HepG2 (cell line): Measurements from ENCODE around the gene PREX1. TPM values are rescaled to one million over a fixed set of nuclear protein-coding genes. Genes with fewer than 3 reads are reported as not detected.
A peak's percentile ranks its signal among the peaks of the same experiment; 100 is the strongest.

Experiments used
- ATAC-seq: fragments of 200-7000 bp; cut with Tn5 transposase; 3 replicates; pipeline ENCODE4 v1.9.1; 2020; ENCODE audit warnings: mild to moderate bottlenecking, moderate library complexity
- BruUV-seq: library from RNA; stranded (reverse); fragments of 400-500 nt; replicated peaks from 2 replicates; lab custom pipeline; 2021; lab: Mats Ljungman, UMichigan
- CTCF ChIA-PET: fragments of 300-600 bp; formaldehyde crosslinking; extraction: SDS; loops from one replicate; lab custom pipeline; 2021; ENCODE audit warnings: low total read pairs, inconsistent platforms, low intra/inter-chr PET ratio; lab: Yijun Ruan, JAX
- POLR2A ChIA-PET: fragments of 350-600 bp; sonication (Branson Sonifier 250); formaldehyde crosslinking; loops from one replicate; lab custom pipeline; 2020; ENCODE audit warnings: antibody characterized with exemption, inconsistent platforms; lab: Yijun Ruan, JAX
- DNase-seq: peaks from one replicate; pipeline ENCODE4 v3.0.0-alpha.2; 2015; ENCODE audit warnings: low spot score
- FAIRE-seq: peaks from 3 replicates; lab custom pipeline; 2011; peaks lifted over from hg19 to GRCh38; lab: Jason Lieb, UNC
- H2AFZ ChIP-seq: one replicate; pipeline ENCODE4 v1.6.1; 2011; ENCODE audit warnings: low read length, inconsistent platforms
- H3K27ac ChIP-seq: fragments of 300-600 bp; 3 replicates; pipeline ENCODE4 v1.8.0; 2011; ENCODE audit warnings: mixed run types, mild to moderate bottlenecking, mixed read lengths, low read length, inconsistent platforms; ENCODE audit not compliant: insufficient read depth; ENCODE audit errors: extremely low read length
- H3K27me3 ChIP-seq, 2 experiments: fragments of 200-600 bp in 1 of 2; 2 replicates in 1 of 2; 3 replicates in 1 of 2; pipeline versions ENCODE4 v1.6.0 to v1.8.0; 2011; ENCODE audit warnings: low read length in 2 of 2, mild to moderate bottlenecking in 2 of 2, moderate library complexity in 2 of 2, inconsistent platforms in 1 of 2; ENCODE audit not compliant: insufficient read depth in 2 of 2, control insufficient read depth in 1 of 2
- H3K36me3 ChIP-seq, 2 experiments: fragments of 200-600 bp in 1 of 2; replicated peaks in 1 of 2; 2 replicates in 1 of 2; 3 replicates in 1 of 2; pipeline versions ENCODE4 v1.5.1 to v1.8.0; 2011; ENCODE audit warnings: low read length in 2 of 2, inconsistent platforms in 1 of 2; ENCODE audit not compliant: insufficient read depth in 2 of 2, control insufficient read depth in 1 of 2
- H3K4me1 ChIP-seq: 2 replicates; pipeline ENCODE4 v1.5.1; 2012; ENCODE audit warnings: low read length, inconsistent platforms; ENCODE audit not compliant: insufficient read depth
- H3K4me2 ChIP-seq: 2 replicates; pipeline ENCODE4 v1.6.0; 2011; ENCODE audit warnings: low read depth, low read length, inconsistent platforms
- H3K4me3 ChIP-seq, 3 experiments: fragments of 200-600 bp in 1 of 3; sonication (generic), shearing (Covaris generic) in 1 of 3; replicated peaks in 1 of 3; 2 replicates each; pipeline ENCODE4 v1.5.1; 2011 to 2016; ENCODE audit warnings: low read length in 3 of 3, inconsistent platforms in 2 of 3, low read depth in 2 of 3, mild to moderate bottlenecking in 2 of 3, control low read depth in 1 of 3, mixed read lengths in 1 of 3; ENCODE audit not compliant: insufficient read depth in 1 of 3
- H3K79me2 ChIP-seq: one replicate; pipeline ENCODE4 v1.6.1; 2011; ENCODE audit warnings: low read length, inconsistent platforms; ENCODE audit not compliant: insufficient read depth
- H3K9ac ChIP-seq: 2 replicates; pipeline ENCODE4 v1.6.0; 2011; ENCODE audit warnings: mild to moderate bottlenecking, low read depth, low read length, inconsistent platforms; ENCODE audit not compliant: insufficient read depth
- H3K9me3 ChIP-seq: 2 replicates; pipeline ENCODE4 v1.5.1; 2012; ENCODE audit warnings: mild to moderate bottlenecking, low read length
- H4K20me1 ChIP-seq: 2 replicates; pipeline ENCODE4 v1.6.0; 2011; ENCODE audit warnings: inconsistent platforms, mild to moderate bottlenecking, low read length, moderate library complexity; ENCODE audit not compliant: insufficient read depth
- FOXA1 ChIP-seq, 2 experiments: fragments of 450-650 bp in 1 of 2; sonication (generic) in 1 of 2; formaldehyde crosslinking in 1 of 2; IDR thresholded peaks; 2 replicates each; pipeline versions ENCODE4 v1.4.0 to v1.6.1; 2016 to 2020; ENCODE audit warnings: missing genetic modification reagents in 1 of 2
- MAFF ChIP-seq: IDR thresholded peaks from 2 replicates; pipeline ENCODE4 v1.6.1; 2011; ENCODE audit warnings: low read depth, low read length, improper control_type of control experiment
- NCOR1 ChIP-seq: fragments of 200-600 bp; sonication (generic); IDR thresholded peaks from 2 replicates; pipeline ENCODE4 v1.7.0; 2017; ENCODE audit warnings: antibody characterized with exemption, low read length, borderline replicate concordance
- SMARCC2 ChIP-seq: fragments of 450-650 bp; IDR thresholded peaks from 2 replicates; pipeline ENCODE4 v1.6.1; 2017; ENCODE audit warnings: antibody characterized with exemption, mild to moderate bottlenecking
- TCF12 ChIP-seq, 2 experiments: fragments of 450-650 bp in 1 of 2; sonication (generic) in 1 of 2; formaldehyde crosslinking in 1 of 2; IDR thresholded peaks; 2 replicates each; pipeline versions ENCODE4 v1.6.1 to v1.8.0; 2017 to 2022; ENCODE audit warnings: antibody characterized with exemption in 1 of 2, mild to moderate bottlenecking in 1 of 2, missing genetic modification reagents in 1 of 2, moderate library complexity in 1 of 2
- YY1 ChIP-seq: IDR thresholded peaks from 2 replicates; pipeline ENCODE4 v1.6.1; 2011; ENCODE audit warnings: low read length, low read depth, moderate library complexity, mild to moderate bottlenecking; ENCODE audit not compliant: insufficient read depth, insufficient replicate concordance
- ZNF383 ChIP-seq: sonication (generic); formaldehyde crosslinking; IDR thresholded peaks from 2 replicates; pipeline ENCODE4 v1.4.0; 2020; ENCODE audit warnings: missing genetic modification reagents, mild to moderate bottlenecking, borderline replicate concordance
- ZNF816 ChIP-seq: sonication (generic); formaldehyde crosslinking; IDR thresholded peaks from 2 replicates; pipeline ENCODE4 v1.8.0; 2022; ENCODE audit warnings: missing genetic modification reagents, mild to moderate bottlenecking, borderline replicate concordance
- WGBS: methylation state at CpG from one replicate; pipeline ENCODE4 v1.1.6; 2017; ENCODE audit warnings: low lambda C conversion rate; 5-methylcytosine and 5-hydroxymethylcytosine counted together
- in situ Hi-C: cut with HindIII; loops from 2 replicates; pipeline ENCODE4 v1.10.0; 2017; ENCODE audit warnings: low pct_unique_long_range_greater_than_20kb; ENCODE audit not compliant: extremely low pct_ligation_motif_present
- intact Hi-C: fragments of 100-400 bp; cut with micrococcal nuclease; formaldehyde crosslinking; loops from one replicate; pipeline ENCODE4 v1.10.0; 2022; ENCODE audit not compliant: unreplicated experiment
- polyA plus RNA-seq, 8 experiments: library from polyadenylated mRNA; depleted of rRNA in 3 of 8; stranded (reverse) in 7 of 8; unstranded in 1 of 8; fragments of >200 nt; fragmentation: Illumina TruSeq in 4 of 8; extraction: Trizol in 4 of 8; gene quantifications; 2 replicates each; pipeline versions ENCODE4 v1.2.1 to v1.2.3, GENCODE V29; 2011 to 2016; ENCODE audit warnings: low read depth in 4 of 8, missing spikeins in 1 of 8, mixed read lengths in 1 of 8; ENCODE audit not compliant: insufficient read depth in 1 of 8
- total RNA-seq, 5 experiments: library from RNA; depleted of rRNA; stranded (reverse); fragments of >200 nt; fragmentation: Illumina TruSeq; extraction: Trizol; gene quantifications; 2 replicates each; pipeline ENCODE4 v1.2.3, GENCODE V29; 2016; ENCODE audit warnings: low read depth in 1 of 5
- TF ChIP-seq, protein P1 (sequence below): sonication (generic); formaldehyde crosslinking; IDR thresholded peaks from 2 replicates; pipeline ENCODE4 v1.4.0; 2020; ENCODE audit warnings: missing genetic modification reagents, borderline replicate concordance
- TF ChIP-seq, protein P2 (sequence below): sonication (generic); formaldehyde crosslinking; IDR thresholded peaks from 2 replicates; pipeline ENCODE4 v1.4.0; 2020; ENCODE audit warnings: low read depth, missing genetic modification reagents

PREX1 gene
- total and polyA plus RNA-seq, 2 of the 13 experiments (the other 11 are each of a cell fraction or from before 2014, with no cell fraction given), result 0.02 to 0.04 TPM

DNA sequence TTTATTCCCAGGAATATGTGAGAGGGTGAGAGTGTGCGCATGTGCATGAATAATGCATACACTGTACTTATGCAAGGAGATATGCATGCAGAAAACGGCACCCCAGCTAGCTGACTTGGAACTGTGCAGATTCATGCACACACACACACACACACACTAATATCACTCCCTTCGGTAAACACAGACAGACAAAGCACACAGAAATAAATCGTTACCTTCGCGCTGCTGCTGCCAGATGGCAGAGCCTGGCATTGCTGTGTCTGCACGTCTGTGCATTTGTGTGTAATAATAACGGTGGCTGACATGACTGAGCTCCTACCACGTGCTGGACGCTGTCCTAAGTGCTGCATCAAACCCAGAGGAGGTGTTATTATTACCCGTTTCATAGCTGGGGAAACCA lies 36.8 kb downstream of the PREX1 start:
- Histone ChIP-seq H3K9me3 (no peaks in the 10 kb centered on the region), H3K9ac (no peak overlapping the region), H3K27me3 (peaks cover 6 to 44% of the 10 kb centered on the region in 2 experiments), H3K79me2 (no peaks in the 10 kb centered on the region), H2AFZ (no peak overlapping the region), H3K4me2 (no peak overlapping the region), H3K36me3 (no peaks in the 10 kb centered on the region), H3K27ac (no peak overlapping the region), H3K4me1 (no peaks in the 10 kb centered on the region), H3K4me3 (no peak overlapping the region), H4K20me1 (no peaks in the 10 kb centered on the region)
- TF ChIP-seq ZNF816 (CRISPR knock-in tag) (no peak), TCF12 (IDR thresholded peaks at IDR 0.05) (no peak), TCF12 (CRISPR knock-in tag; IDR thresholded peaks at IDR 0.05) (no peak), MAFF (no peak), FOXA1 (IDR thresholded peaks at IDR 0.05) (no peak), FOXA1 (CRISPR knock-in tag; IDR thresholded peaks at IDR 0.05) (peak; percentile 48)
- FAIRE-seq (peak; percentile 59), DNase-seq (no peak), ATAC-seq (peak; percentile 34; the same call in 2 of the 3 replicates)
- in situ Hi-C loops, result no loop called here
- no TSS peak for BruUV-seq
- CTCF ChIA-PET, result no interaction called here
- 12% methylated on average over 11 of the region's 11 CpGs for WGBS
- POLR2A ChIA-PET, result no interaction called here
- intact Hi-C loops, result no loop called here

DNA sequence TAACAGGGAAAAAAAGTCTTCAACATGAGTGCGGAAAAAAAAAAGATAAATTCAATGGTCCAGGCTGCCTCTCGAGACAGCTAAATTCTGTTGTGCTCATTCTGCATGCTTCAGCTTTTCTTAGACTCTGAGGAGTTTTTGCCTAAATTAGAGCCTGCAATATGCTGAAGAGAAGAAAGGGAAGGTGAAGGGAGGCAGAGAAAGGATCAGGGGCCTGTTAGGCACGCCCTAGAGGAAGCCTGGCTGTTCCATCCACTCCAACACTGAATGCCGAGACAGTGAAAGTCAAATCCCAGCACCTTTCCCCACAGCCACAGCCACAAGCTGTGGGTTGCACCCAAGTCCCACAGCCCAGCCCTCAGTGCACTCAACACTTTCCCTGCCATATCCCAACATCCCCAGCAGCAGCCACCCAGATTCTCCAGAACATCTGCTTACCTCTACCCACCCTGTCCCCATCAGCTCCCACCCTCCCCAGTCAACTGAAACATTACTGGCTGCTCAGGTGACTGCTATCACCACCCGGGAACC lies 37.3 kb downstream of the PREX1 start:
- peaks cover 6 to 48% of the 10 kb centered on the region in 2 experiments for H3K27me3 ChIP-seq
- H3K9ac ChIP-seq, result no peak overlapping the region
- no peaks in the 10 kb centered on the region for H3K4me1 ChIP-seq
- H3K36me3 ChIP-seq, result no peaks in the 10 kb centered on the region
- H3K4me2 ChIP-seq, result no peak overlapping the region
- intact Hi-C loops (no loop called here), in situ Hi-C loops (no loop called here)
- no peaks in the 10 kb centered on the region for H3K79me2 ChIP-seq
- BruUV-seq, result no TSS peak
- ChIA-PET CTCF (no interaction called here), POLR2A (no interaction called here)
- no peak overlapping the region for H3K4me3 ChIP-seq
- FAIRE-seq, result no peak
- TF ChIP-seq, protein P1, sequence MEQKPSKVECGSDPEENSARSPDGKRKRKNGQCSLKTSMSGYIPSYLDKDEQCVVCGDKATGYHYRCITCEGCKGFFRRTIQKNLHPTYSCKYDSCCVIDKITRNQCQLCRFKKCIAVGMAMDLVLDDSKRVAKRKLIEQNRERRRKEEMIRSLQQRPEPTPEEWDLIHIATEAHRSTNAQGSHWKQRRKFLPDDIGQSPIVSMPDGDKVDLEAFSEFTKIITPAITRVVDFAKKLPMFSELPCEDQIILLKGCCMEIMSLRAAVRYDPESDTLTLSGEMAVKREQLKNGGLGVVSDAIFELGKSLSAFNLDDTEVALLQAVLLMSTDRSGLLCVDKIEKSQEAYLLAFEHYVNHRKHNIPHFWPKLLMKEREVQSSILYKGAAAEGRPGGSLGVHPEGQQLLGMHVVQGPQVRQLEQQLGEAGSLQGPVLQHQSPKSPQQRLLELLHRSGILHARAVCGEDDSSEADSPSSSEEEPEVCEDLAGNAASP (CRISPR knock-in tag), result no peak
- TF ChIP-seq SMARCC2 (no peak), YY1 (no peak), NCOR1 (no peak), ZNF383 (CRISPR knock-in tag) (no peak)
- TF ChIP-seq, protein P2, sequence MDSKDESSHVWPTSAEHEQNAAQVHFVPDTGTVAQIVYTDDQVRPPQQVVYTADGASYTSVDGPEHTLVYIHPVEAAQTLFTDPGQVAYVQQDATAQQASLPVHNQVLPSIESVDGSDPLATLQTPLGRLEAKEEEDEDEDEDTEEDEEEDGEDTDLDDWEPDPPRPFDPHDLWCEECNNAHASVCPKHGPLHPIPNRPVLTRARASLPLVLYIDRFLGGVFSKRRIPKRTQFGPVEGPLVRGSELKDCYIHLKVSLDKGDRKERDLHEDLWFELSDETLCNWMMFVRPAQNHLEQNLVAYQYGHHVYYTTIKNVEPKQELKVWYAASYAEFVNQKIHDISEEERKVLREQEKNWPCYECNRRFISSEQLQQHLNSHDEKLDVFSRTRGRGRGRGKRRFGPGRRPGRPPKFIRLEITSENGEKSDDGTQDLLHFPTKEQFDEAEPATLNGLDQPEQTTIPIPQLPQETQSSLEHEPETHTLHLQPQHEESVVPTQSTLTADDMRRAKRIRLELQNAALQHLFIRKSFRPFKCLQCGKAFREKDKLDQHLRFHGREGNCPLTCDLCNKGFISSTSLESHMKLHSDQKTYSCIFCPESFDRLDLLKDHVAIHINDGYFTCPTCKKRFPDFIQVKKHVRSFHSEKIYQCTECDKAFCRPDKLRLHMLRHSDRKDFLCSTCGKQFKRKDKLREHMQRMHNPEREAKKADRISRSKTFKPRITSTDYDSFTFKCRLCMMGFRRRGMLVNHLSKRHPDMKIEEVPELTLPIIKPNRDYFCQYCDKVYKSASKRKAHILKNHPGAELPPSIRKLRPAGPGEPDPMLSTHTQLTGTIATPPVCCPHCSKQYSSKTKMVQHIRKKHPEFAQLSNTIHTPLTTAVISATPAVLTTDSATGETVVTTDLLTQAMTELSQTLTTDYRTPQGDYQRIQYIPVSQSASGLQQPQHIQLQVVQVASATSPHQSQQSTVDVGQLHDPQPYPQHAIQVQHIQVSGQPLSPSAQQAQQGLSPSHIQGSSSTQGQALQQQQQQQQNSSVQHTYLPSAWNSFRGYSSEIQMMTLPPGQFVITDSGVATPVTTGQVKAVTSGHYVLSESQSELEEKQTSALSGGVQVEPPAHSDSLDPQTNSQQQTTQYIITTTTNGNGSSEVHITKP, result no peak
- no peak for ATAC-seq
- no peak overlapping the region for H3K27ac ChIP-seq
- WGBS, result 11% methylated on average over 5 of the region's 5 CpGs
- no peak overlapping the region for H2AFZ ChIP-seq
- no peak for DNase-seq
- H3K9me3 ChIP-seq, result no peaks in the 10 kb centered on the region
- no peaks in the 10 kb centered on the region for H4K20me1 ChIP-seq
